MM.1S (cell line): ENCODE results near the gene LANCL2.
"Not testable (repeated sequence)": the region's sequence is repeated elsewhere in the genome, so short reads cannot be mapped to it uniquely, and the experiment has no call there.

Experiments used
- DNase-seq: peaks from one replicate; pipeline ENCODE4 v3.0.0-alpha.2; 2015
- H2AFZ ChIP-seq: fragments of 300-600 bp; sonication (generic); 2 replicates; pipeline ENCODE4 v1.6.0; 2016; ENCODE audit warnings: antibody characterized with exemption, low read length
- H3F3A ChIP-seq: fragments of 300-600 bp; sonication (generic); 2 replicates; pipeline ENCODE4 v1.6.1; 2016; ENCODE audit warnings: mild to moderate bottlenecking, antibody characterized with exemption, low read length, moderate library complexity, mixed read lengths; ENCODE audit not compliant: insufficient read depth
- H3K27ac ChIP-seq: fragments of 300-600 bp; sonication (generic); 2 replicates; pipeline ENCODE4 v1.5.1; 2016; ENCODE audit warnings: mild to moderate bottlenecking, low read length
- H3K27me3 ChIP-seq: fragments of 300-600 bp; sonication (generic); replicated peaks from 2 replicates; pipeline ENCODE4 v1.6.0; 2016; ENCODE audit warnings: low read length; ENCODE audit not compliant: insufficient read depth
- H3K36me3 ChIP-seq: fragments of 300-600 bp; sonication (generic); replicated peaks from 2 replicates; pipeline ENCODE4 v1.6.1; 2016; ENCODE audit warnings: mild to moderate bottlenecking, low read length, mixed read lengths; ENCODE audit not compliant: insufficient read depth
- H3K4me1 ChIP-seq: fragments of 300-600 bp; sonication (generic); 2 replicates; pipeline ENCODE4 v1.6.1; 2016; ENCODE audit warnings: low read length, mixed read lengths
- H3K4me2 ChIP-seq: fragments of 300-600 bp; sonication (generic); 2 replicates; pipeline ENCODE4 v1.6.0; 2016; ENCODE audit warnings: low read depth, low read length
- H3K4me3 ChIP-seq: fragments of 300-600 bp; sonication (generic); 2 replicates; pipeline ENCODE4 v1.5.1; 2016; ENCODE audit warnings: low read length, mixed read lengths
- H3K79me2 ChIP-seq: fragments of 300-600 bp; sonication (generic); 2 replicates; pipeline ENCODE4 v1.6.1; 2016; ENCODE audit warnings: mixed run types, low read length, mixed read lengths
- H3K9ac ChIP-seq: fragments of 300-600 bp; sonication (generic); 2 replicates; pipeline ENCODE4 v1.6.1; 2016; ENCODE audit warnings: low read length, mixed read lengths
- H3K9me2 ChIP-seq: fragments of 300-600 bp; sonication (generic); replicated peaks from 2 replicates; pipeline ENCODE4 v1.6.1; 2016; ENCODE audit warnings: mild to moderate bottlenecking, low read length, mixed read lengths; ENCODE audit not compliant: insufficient read depth
- H3K9me3 ChIP-seq: fragments of 300-600 bp; sonication (generic); replicated peaks from 2 replicates; pipeline ENCODE4 v1.6.1; 2016; ENCODE audit warnings: mild to moderate bottlenecking, low read length, mixed read lengths; ENCODE audit not compliant: insufficient read depth
- H4K20me1 ChIP-seq: fragments of 300-600 bp; sonication (generic); 2 replicates; pipeline ENCODE4 v1.6.1; 2016; ENCODE audit warnings: mild to moderate bottlenecking, low read length, moderate library complexity, mixed read lengths; ENCODE audit not compliant: insufficient read depth
- EZH2 ChIP-seq: fragments of 300-600 bp; sonication (generic); optimal IDR thresholded peaks from 2 replicates; pipeline ENCODE3; 2017; ENCODE audit warnings: low read depth, mild to moderate bottlenecking, antibody characterized with exemption, low read length, mixed read lengths
- EZH2phosphoT487 ChIP-seq: fragments of 300-600 bp; sonication (generic); IDR thresholded peaks from 2 replicates; pipeline ENCODE4 v1.6.1; 2018; ENCODE audit warnings: antibody characterized with exemption, low read length
- TF ChIP-seq, protein P1 (sequence below): fragments of 300-600 bp; sonication (generic); IDR thresholded peaks from 2 replicates; pipeline ENCODE4 v1.5.1; 2016; ENCODE audit warnings: antibody characterized with exemption, low read length, mixed read lengths

LANCL2 gene

DNA sequence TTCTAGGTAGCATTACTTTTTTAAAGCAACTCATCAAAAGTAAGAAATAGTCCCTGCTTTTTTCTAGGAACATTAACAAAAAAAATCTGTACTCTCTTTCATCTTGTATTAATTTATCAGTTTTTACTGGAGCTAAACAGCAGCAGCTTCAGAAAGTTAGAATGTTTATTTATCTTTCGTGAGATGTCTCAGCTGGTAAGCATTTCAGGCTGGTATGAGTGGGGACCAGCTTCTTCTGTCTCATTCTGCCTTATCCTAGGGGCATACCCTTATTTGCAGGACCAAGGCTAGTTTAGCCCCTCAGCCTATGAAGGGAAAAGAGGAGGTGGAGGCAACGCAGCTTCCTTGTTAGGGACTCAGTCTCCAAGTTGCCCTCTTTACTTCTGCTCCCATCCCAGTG, 35.1 kb downstream of the LANCL2 start:
- Histone ChIP-seq H3K4me1 (no peaks in the 10 kb centered on the region), H4K20me1 (no peaks in the 10 kb centered on the region), H3K9me3 (no peaks in the 10 kb centered on the region), H3K9ac (no peak overlapping the region), H3K27me3 (no peaks in the 10 kb centered on the region), H3K9me2 (no peaks in the 10 kb centered on the region), H3F3A (no peaks in the 10 kb centered on the region), H3K36me3 (no peaks in the 10 kb centered on the region), H3K4me3 (no peak overlapping the region), H3K79me2 (no peaks in the 10 kb centered on the region), H3K27ac (no peak overlapping the region), H2AFZ (no peak overlapping the region), H3K4me2 (no peak overlapping the region)
- DNase-seq, result no peak
- TF ChIP-seq EZH2phosphoT487 (no peak), EZH2 (no peak)
- TF ChIP-seq, protein P1, sequence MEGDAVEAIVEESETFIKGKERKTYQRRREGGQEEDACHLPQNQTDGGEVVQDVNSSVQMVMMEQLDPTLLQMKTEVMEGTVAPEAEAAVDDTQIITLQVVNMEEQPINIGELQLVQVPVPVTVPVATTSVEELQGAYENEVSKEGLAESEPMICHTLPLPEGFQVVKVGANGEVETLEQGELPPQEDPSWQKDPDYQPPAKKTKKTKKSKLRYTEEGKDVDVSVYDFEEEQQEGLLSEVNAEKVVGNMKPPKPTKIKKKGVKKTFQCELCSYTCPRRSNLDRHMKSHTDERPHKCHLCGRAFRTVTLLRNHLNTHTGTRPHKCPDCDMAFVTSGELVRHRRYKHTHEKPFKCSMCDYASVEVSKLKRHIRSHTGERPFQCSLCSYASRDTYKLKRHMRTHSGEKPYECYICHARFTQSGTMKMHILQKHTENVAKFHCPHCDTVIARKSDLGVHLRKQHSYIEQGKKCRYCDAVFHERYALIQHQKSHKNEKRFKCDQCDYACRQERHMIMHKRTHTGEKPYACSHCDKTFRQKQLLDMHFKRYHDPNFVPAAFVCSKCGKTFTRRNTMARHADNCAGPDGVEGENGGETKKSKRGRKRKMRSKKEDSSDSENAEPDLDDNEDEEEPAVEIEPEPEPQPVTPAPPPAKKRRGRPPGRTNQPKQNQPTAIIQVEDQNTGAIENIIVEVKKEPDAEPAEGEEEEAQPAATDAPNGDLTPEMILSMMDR, result no peak

DNA sequence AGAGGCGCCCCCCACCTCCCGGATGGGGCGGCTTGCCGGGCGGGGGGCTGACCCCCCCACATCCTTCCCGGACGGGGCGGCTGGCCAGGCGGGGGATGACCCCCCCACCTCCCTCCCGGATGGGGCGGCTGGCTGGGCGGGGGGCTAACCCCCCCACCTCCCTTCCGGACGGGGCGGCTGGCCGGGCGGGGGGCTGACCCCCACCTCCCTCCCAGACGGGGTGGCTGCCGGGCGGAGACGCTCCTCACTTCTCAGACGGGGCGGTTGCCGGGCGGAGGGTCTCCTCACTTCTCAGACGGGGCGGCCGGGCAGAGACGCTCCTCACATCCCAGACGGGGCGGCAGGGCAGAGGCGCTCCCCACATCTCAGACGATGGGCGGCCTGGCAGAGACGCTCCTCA, 37.4 kb downstream of the LANCL2 start:
- not testable (repeated sequence) for H4K20me1 ChIP-seq, H3K27ac ChIP-seq, H2AFZ ChIP-seq, H3K4me1 ChIP-seq, H3K4me3 ChIP-seq, H3K9me2 ChIP-seq, H3K9ac ChIP-seq, H3K9me3 ChIP-seq, H3F3A ChIP-seq, H3K36me3 ChIP-seq, H3K27me3 ChIP-seq, DNase-seq, H3K79me2 ChIP-seq, H3K4me2 ChIP-seq

DNA sequence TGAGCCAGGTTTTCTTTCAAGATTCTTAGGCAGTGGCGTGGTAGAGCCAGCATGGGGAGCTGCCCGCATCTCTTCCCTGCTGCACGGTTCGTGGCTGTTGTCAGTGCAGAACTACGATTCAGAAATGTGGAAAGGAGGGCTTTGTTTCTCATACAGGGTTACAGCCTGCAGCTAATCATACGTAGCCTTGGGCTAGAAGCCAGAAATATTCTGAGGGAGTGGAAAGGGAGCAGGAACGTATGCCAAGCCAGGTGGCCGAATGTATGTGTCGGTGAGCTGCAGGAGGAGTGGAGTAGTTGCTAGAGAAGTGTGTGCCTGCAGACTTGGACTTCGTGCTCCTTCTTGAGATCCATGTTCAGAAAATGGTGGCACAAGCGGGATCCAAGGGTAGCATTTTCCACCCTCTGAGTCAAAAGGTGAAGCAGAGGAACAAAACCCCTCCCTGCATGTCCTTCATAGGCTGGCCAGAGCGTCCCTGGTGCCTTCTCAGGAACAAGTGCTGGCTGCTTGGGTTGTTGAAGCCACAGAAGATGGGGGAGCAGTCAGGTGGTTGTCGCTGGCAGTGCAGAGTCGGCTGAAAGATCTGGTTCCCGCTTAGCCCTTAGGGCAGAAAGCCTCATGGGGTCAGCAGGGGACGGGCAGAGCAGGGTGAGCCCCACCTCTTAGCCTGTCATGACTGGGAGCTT, 40.9 kb downstream of the LANCL2 start:
- no peaks in the 10 kb centered on the region for H3K9me3 ChIP-seq
- no peak overlapping the region for H2AFZ ChIP-seq
- H3F3A ChIP-seq, result no peaks in the 10 kb centered on the region
- DNase-seq, result no peak
- no peak overlapping the region for H3K4me2 ChIP-seq
- H3K4me3 ChIP-seq, result no peak overlapping the region
- no peaks in the 10 kb centered on the region for H3K9me2 ChIP-seq
- H4K20me1 ChIP-seq, result no peaks in the 10 kb centered on the region
- no peaks in the 10 kb centered on the region for H3K27me3 ChIP-seq
- TF ChIP-seq EZH2phosphoT487 (no peak), EZH2 (no peak)
- TF ChIP-seq, protein P1, result no peak
- H3K27ac ChIP-seq, result no peak overlapping the region
- H3K79me2 ChIP-seq, result no peaks in the 10 kb centered on the region
- H3K36me3 ChIP-seq, result no peaks in the 10 kb centered on the region
- no peaks in the 10 kb centered on the region for H3K4me1 ChIP-seq
- H3K9ac ChIP-seq, result no peak overlapping the region

DNA sequence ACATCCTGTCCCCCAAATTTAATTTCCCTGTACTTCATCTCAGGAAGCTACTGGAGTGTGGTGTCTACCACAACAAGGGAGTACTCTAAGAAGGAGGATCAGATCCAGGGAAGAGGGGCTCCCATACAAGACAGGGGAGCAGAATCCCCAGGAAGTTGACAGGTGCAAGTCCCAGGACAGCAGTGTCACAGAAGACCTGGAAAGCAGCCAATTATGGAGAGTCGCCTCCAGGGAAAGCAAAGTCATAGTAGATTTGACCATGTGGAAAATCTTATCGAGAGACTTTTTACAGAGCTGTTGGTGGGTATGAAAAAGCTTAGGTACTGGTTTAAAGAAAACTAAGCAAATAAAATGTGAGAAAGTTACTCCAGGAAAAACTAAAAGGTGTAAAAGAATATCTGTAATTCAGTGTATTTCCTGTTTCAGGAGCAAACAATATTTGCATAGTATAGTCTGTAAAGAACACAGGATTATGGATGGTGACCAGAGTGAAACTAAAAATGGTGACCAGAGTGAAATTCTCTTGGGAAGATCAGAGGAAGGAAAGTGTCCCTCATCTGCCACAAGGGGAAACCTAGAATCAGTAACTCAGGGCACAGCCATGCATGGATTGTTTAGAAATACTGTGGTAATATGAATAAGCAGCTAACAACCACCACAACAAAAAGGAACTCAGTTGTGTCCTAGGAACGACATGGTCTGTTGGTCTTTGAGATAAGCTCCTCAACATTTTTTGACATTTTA, 44.5 kb downstream of the LANCL2 start:
- Histone ChIP-seq H3K9me2 (no peaks in the 10 kb centered on the region), H3K4me1 (no peaks in the 10 kb centered on the region), H3F3A (no peaks in the 10 kb centered on the region), H3K9me3 (no peaks in the 10 kb centered on the region), H3K79me2 (no peaks in the 10 kb centered on the region), H3K9ac (no peak overlapping the region), H3K36me3 (no peaks in the 10 kb centered on the region), H3K4me3 (no peak overlapping the region), H2AFZ (no peak overlapping the region), H4K20me1 (no peaks in the 10 kb centered on the region), H3K27me3 (no peaks in the 10 kb centered on the region), H3K27ac (no peak overlapping the region), H3K4me2 (no peak overlapping the region)
- no peak for DNase-seq
- TF ChIP-seq EZH2, result no peak
- TF ChIP-seq, protein P1, result no peak
- no peak for TF ChIP-seq EZH2phosphoT487
